ENCODE data around the gene EMID1.

Gene EMID1

DNA sequence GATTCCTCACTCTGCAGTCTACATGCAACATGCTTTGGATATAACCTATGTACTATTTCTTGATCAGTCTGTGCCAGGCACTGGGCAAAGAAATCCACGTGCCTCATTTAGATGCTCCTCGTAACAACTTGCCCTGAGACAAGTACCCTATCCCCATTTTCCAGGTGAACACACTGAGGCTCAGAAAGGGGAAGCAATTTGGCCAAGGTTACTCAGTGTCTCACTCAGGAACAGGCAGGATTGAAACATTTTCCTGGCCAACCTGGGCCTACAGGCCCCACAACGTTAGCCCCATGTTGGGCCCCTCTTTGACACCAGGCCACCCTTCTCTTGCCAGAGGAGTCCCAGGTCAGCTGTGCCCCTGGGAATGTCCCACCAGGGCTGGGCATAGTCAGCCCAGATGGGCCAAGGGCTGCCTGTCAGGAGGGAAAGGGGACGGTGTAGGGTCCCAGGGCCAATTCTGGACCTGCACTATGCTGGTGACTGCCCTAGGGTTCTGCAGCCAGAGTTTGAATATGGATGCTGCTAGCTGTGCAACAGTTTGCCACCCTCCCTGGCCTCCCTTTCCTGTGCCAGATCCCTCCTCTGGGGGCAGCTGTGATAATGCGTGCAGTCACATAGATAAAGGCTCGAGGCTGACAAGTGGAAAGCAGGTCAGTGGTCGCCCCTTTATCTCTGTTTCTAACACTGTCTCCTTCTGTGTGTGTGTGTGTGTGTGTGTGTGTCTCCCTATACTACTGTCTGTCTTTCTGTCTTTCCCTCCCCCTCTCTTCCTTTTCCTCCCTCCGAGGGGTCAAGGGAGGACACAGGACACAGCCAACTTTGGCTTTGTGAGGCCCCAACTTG, 10.4 kb upstream of the EMID1 start:
- no peak for DNase-seq

DNA sequence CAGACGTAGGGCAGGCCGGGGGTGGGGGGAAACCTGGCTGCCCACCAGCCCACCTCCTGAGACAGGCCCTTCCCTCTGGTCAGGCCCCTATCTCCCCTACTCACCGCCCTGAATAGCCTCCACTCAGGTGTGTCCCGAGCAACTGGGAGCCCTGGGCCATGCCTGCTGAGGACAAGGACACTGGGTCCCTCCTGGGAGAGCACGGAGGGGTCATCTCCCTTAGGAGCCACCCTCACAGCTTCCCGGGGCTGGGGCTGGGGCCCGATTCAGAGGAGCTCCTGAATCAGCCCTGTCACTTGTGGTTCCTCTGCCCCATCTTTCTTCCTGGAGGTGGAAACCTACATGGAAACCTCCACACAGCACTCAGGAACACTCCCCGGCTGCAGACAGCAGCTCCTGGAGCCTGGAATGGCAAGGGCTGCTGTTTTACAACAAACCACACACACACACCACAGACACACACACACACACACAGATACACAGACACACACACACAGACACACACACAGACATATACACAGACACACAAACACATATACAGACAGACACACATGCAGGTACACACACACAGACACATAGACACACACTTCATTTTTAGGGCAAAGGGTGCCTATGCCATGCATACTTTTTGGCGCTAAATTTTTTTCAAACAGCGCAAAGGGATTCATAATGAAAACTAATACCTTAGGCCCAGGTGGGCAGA, 9.6 kb upstream of the EMID1 start:
- no peak for DNase-seq

DNA sequence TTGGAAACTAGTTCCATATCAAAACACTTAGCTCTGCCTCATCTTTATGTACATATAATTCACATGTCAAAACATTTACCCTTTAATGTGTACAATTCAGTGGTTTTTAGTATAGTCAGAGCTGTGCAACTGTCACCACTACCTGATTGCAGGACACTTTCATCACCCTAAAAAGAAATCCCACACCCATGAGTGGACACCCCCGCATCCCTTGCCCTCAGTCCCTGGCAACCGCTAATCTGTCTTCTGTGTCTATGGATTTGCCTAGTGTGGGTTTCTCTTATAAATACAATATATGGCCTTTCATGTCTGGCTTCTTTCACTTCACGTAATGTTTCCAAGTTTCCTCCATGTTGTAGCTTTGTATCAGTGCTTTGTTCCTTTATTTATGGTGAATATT, 8.6 kb upstream of the EMID1 start:
- DNase-seq = no peak

DNA sequence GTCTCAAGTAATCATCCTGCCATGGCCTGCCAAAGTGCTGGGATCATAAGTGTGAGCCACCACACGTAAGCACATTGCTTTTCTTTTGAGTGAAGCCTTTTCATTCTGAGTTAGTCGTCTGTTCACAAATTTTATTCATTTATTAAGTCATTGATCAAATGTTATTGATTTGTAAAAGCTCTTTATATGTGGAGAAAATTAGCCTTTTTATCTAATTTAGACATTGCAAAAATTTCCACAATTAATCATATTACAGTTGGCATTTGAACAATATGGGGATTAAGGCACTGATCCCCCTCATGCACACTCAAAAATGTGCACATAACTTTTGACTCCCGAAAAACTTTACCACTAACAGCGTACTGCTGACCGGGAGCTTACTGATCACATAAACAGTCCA, 7.5 kb upstream of the EMID1 start:
- no peak for DNase-seq

DNA sequence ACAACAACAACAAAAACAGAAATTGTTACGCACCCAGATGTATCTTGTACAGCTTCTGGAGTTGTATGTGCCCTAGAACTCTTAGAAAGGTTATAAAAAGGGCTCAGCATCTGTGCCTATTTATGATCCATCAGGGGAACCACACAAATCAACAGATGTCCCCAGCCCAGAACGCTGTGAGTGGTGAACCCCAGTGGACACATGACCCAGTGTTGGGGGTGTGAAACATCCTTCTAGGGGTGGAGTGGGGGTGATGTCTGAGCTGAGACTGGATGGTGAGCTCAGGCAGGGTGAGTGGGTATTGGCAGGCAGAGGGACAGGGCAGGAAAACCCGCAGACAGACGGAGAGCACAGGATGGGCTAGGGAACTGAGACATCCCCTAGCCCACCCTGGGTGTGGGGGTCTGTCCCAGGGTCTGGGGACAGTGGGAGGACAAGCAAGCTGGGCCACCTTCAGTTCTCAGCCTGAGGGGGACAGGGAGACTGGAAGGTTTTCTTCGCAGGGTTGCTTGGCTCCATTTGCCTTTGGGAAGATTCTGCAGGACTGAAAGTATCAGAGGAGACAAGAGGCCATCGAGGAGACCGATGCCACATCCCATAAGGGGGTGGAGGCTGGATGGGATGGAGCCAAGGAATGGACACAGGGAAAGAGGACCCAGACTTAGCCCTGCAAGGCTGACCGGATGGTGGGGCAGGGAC, 5.8 kb upstream of the EMID1 start:
- DNase-seq = no peak

DNA sequence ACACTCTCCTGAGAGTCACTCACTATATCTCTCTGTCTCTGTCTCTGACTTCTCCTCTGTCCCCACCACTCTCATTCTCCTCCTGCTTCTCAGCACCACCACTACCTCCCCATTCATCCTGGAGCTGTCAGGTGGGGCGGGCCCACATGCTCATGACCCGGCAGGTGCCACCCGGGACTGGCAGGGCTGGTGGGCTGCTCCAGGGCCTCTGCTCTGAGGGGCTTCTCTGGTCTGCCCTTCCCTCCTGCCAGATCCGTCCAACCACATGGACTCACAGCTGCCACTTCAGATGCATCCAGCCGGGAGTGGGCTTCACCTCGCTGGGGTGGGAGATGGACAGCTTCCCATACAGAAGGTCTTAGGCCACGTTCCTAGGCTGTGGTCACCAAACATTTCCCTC, 4.8 kb upstream of the EMID1 start:
- DNase-seq = no peak

DNA sequence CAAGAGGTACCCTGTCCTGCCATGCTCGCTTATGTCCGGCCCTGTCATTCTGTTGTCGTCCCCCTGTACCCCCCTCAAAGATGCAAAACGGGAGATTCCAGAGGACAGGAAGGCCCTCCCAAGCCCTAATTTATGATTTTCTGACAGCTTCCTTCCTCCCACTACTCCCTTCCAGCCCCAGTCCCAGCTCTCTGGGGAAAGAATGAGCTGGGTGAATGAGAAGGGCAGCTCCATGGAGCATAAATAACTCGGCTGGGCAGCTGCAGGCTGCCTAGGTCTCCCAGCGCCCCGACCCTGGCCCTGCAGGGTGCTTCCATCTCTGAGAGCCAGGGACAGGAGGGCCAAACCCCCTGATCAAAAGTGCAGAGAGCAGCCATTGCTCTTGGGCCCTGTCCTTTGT, 3.9 kb upstream of the EMID1 start:
- no peak for DNase-seq

DNA sequence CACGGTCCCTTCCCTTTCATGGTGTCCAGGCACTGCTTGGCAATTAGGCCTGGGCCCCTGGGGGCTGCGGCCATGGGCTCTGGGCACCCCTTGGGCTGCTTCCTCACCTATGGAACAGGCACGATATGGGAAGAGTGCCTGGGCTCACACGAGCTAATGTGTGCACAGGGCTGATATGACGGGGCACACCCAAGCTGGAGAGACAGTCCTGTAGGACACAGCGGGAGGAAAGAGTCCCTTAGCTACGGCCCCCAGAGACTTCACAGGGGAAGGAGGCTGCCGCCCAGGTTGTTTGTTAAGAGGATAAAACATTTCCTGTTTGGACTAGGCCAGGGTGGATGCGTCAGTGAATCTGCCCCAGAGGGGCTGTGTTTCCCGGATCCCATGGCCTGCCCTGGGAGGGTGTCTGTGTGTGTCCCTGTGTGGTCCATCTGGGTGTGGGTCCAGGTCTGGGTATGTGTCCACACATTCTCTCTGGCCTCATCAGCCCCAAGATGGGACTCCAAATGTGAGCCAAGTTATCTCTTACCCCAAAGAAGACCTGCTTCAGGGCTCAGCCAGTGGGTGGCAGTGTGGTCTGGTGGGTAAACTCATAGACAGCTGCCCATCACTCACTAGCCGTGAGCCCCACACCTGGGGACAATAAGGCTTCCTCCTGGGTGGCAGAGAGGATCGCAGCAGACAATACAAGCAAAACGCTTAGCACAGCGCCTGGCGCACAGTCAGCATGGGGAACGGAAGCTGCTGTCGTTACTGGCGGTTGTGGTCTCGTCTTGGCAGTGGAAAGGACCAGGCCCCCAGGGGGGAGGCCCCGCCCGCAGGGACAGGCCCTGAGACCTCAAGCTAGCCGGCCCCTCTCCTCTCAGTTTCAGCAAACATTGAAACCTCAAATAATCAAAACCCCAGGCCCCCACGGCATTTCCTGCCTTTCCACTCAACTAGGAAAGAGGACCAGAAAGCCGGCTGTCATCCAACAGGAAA, 3.2 kb upstream of the EMID1 start:
- no peak for DNase-seq

DNA sequence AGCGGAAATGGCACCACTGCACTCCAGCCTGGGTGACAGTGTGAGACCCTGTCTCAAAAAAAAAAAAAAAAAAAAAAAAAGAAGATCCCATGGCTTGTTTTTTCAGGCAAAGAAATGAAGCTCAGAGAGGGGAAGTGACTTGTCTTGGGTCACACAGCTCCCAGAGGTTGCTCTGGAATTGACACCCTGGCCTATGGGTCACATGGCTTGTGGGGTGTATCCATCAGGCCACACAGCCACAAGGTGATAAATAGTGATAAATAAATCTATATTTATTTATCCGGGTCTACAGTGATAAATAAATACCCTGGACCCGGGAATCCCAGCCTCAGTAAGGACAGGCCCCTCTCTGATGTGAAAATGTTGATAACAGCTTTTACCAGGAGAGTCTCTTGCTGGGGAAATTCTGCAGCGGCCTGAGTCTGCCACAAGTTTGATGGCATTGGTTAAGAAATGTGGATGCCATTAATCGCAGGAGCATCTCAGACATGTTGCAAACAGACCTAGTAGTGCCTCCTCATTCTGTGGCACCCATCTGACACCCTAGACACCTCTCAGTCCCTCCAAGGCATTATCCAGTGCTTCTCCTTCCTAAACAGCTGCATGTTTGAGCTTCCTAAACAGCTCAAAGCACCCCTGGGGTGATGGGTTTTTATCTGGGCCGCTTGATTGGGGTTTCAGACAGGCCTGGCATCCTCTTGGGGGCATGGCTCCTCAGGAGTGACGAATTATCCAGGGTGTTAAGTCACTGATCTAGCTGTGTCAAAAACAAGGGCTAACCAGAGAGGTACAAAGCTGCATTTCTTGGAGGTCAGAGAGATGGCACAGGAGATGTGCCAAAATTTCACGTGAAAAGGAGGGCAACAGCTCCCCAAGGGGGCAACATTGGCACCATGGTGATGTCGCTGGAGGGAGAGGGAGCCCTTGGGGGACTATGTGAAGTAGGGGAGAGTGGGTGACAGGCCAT, 1.9 kb upstream of the EMID1 start:
- no peak for DNase-seq

DNA sequence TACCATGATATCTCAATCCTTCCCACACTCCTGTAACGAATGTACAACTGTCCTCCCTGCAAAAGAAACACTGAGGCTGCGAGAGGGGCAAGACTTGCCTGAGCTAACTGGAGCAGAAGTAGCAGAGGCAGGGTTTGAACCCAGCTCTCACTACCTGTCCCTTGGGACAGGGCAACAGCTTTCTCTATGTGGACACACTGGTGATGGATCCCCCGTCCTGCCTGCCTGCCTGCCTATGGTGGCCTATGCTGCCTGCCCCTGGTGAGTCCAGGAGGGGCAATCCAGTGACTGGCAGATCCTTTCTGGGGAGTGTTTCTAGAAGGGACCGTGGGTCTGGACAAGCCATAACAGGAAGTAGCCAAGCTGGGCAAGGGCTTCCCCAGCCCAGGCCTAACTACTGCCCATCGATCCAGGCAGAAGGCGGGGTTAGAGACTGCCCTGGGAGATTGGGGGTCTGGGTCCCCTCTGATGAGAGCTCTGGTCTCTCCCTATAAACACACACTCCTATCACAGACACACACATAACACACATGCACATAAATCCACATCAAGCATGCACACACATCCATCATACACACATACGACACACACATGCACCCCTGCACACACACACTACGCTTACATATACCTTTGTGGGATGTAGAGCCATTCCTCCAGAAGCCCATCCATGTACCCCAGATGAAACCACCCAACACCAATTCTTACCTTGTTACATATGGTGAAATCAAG, 1.1 kb upstream of the EMID1 start:
- no peak for DNase-seq

DNA sequence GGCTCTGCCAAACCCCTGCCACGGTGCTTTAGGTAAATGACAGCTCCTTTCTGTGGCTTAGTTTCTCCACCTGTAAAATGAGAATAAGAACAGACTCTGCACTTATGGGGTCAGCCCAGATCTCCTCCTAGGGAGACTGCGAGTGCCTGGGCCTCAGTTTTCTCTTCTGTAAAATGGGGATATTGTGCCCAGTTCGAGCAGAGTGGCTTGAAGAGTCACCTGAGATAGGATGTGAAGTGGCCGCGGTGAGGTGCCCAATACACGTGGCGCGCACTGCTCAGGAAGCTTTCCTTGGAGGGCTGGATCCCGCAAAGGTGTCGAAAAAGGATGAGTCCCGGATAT, 473 bp upstream of the EMID1 start:
- DNase-seq = no peak

DNA sequence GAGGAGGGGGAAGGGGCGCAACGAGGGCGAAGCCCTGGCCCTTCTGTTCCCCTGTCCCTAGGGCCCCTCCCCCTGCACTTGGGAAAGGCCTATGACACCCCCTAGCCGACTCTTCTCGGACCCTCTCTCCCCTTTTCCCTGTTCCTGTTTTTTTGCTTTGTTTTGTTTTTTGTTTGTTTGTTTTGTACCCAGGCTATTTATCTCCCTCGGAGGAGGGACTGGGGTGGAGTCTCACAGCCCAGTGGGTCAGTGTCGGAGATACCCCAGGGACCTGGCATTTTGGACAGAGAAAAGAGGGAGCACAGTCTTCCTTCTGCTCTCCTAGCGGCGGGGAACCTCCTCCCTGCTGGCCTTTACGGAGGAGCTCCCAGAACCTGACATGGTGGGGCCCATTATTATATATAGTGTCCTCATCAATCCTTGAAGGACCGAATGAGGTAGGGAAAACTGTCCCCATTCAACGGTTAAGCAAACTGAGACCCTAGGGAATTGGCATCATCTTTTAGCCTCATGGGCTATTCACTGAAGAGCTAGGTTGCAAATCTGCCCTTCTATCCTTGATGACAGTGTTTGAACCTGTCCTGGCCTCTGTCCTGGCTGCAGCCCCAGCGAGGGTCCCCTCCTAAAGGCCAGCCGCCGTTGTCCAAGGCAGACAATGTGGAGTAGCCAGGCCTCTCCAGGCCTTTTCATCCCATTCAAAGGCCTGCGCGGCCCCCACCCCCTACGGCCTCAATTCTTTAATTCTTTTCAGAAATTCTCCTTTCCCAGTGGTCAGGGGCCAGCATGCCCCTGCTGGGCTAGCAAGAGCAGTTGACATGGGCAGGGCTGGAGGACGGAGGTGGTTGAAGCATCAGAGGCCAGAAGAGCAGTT, 911 bp downstream of the EMID1 start:
- no peak for DNase-seq

DNA sequence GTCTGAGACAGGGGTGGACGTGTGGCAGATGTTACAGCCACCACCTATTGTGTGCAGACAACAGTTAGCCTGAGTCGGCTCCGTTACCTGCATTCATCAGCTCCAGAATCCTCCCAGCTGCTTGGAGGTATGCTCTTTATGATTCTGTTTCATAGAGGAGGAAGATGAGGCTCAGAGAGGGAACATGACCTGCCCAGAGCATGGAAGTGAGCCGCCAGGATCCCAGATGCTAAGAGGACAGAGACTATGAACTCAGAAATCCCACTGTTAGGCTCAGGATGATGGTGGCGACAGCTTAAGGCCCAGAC, 1.5 kb downstream of the EMID1 start:
- DNase-seq = no peak

DNA sequence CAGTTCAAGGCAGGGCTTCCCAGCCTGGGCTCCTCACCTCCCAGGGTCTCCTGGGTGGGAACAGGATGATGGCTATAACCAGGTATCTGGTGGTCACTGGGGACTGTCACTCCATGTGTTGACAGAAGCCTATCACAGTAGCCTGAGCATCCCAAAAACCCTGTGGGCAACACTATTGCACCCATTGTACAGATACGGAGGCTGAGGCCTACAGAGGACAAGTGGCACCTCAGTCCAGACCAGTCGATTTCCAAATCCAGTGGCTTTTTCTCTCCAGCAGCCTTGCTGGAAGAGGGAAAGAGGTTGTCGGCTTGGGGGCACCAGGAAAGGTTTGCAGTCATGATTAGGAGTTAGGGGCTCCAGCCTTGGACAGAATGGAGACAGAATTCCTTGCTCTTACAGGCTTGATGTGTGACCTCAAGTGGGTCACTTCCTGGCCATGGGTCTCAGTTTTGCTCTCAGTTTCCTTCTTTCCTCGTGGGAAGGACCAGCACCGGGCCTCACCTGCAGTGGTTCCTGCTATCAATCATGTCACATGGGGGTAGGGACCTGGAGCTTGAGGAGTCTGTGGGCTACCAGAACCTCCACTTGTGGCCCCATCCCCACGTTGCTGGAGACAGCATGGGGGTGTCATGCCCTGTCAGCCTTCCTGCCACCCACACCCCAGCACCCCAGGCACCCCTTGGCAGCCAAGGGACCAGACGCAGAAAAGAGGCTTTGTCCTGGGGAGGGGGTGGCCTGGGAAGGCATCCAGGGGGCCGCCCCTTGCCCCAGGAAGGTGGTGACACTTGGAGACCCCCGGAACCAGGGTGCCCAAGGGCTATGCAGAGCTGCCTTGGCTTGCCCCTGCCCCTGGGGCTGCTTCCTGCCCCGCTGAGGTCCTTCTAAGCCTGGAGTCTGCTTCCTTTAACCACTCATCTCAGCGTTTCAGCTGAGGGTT, 2.1 kb downstream of the EMID1 start:
- DNase-seq = no peak

DNA sequence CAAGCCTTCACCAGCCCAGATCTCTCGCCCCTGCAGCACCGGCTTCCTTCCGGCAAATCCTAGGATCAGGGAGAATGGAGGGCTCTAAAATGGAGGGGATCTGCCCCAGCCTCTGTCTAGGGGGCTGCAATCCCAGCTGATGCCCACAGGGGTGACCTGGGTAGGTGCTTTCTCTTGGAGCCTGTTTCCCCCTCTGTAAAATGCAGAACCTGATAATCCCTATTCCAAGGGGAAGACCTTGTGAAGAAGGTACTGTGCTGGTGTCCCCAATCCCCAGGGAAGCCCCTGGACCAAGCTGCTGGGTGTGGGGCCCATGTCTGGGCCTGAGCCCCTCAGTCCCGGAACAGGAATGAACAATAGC, 2.8 kb downstream of the EMID1 start:
- DNase-seq = no peak

DNA sequence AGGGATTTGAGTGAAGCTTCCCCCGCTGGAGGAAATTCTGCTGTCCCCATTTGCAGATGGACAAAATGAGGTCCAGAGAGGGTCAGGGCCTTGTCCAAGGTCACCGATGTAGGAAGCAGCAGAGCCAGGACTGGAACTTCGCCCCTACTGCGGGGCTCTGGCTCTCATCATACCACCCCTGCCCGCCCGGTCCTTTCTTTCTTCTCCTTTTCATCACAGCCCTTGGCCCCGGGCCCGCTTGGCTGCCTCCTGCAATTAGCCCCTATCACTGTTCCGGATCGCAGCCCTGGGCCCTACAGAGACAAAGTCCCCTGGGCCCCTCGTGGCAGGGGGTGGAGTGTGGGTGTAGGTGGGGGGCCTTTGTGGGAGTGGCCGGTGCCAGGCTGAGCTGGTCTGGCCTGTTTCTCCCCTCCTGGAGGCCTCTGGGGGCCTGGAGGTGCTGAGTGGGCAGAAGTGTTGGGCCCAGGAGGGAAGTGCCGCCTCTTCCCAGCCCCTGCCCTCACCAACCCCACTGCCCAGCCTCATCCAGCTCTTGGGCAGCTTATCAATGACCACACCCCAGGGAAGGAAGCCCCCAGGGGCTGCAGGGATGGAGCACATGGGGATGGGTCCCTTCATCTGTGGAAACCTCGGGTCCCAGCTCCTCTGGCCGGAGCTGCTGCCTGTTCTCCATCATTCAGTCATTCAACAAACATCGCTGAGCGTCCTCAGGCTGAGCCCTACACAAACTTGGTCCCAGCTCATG, 3.4 kb downstream of the EMID1 start:
- no peak for DNase-seq

DNA sequence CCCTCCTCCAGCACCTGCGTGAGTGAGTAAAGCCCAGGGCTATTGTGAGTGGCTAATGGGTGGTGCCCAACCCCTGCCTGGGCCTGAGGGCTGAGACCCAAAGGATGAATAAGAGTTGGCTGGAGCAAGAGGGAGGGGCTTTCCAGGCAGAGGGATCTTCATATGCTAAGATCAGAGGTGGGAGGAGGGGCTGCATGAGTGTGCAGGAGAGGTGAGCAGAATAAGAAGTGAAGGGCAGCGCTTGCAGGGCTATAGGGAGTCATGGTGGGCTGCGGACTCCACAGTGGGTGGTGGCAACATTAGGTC, 3.9 kb downstream of the EMID1 start:
- DNase-seq = no peak

DNA sequence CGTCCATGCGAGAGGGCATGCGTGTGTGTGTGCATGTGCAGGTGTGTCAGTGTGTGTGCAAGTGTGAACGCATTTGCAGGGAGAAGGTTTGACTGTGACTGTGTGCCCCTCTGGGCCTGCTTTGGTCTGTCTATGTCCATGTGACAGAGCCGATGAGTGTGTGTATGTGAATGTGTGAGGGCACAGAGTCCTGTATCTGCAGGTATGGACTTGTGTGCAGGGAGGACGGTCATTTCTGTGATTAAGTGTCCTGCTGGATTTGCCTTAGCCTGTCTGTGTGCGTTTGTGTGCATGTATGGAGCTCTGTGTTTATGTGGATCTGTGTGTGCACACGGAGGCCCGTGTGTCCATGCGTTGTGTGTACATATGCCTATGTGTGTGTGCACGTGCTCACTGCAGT, 5.4 kb downstream of the EMID1 start:
- no peak for DNase-seq

DNA sequence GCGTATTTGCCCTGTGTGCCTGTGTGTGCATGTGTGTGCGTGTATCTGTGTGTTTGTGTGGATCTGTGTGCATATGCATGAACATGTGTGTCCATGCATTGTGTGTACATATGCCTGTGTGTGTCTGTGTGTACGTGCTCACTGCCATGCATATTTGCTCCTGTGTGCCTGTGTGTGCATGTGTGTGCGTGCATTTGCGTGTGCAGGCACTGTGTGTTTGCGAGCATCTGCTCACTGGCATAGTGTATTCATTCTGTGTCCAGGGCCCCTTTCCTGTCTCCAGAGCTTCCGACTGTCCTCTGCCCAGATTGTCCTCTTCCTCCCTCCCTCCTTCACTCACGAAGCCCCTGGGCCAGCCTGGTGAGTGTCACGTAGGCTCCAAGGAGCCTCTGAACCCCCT, 5.8 kb downstream of the EMID1 start:
- DNase-seq = no peak
